Measurements from ENCODE around the gene KCNJ1.

DNA sequence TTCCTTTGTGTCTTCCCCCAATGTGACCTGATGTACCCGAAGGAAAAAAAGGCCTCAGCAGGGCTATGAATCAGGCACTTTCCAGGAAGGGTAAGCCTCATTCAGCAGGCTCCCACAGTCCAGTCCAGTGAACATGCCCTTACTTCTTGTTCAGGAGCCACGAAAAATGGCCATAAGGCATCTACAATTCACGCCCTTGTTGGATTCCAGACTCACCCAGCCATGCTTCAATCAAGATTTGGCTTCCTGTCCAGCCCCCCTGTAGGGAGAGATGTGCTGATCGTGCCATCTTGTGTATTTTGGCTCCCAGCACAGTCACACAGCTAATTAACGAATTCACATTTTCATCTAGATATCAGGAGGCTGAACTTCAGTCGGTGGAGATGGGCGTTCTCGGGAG, 14.1 kb upstream of the KCNJ1 start:
- TF ChIP-seq ELF1 (tag; IDR thresholded peaks at IDR 0.05) (no peak), NFE2 (IDR thresholded peaks at IDR 0.05; ENCODE audit: low read depth) (no peak), MAFF (IDR thresholded peaks at IDR 0.05; ENCODE audit: low read length) (no peak), POLR2AphosphoS5 (IDR thresholded peaks at IDR 0.05; ENCODE audit: control insufficient read depth, insufficient read depth, low read depth, low read length) (no peak), NFATC3 (IDR thresholded peaks at IDR 0.05) (no peak), POLR2A (conservative IDR thresholded peaks at IDR 0.05) (no peak), ZNF282 (CRISPR knock-in tag; IDR thresholded peaks at IDR 0.05) (no peak), SREBF2 (CRISPR knock-in tag; IDR thresholded peaks at IDR 0.05) (no peak), SMAD4 (CRISPR knock-in tag; conservative IDR thresholded peaks at IDR 0.05) (no peak), HIVEP1 (CRISPR knock-in tag; IDR thresholded peaks at IDR 0.05) (no peak)
